A549 (cell line): ENCODE measurements around the gene TMEM106C. TPM values are rescaled to one million over a fixed set of nuclear protein-coding genes. Genes with fewer than 3 reads are reported as not detected.

ENCODE experiments used
- ATAC-seq, 2 experiments: fragments of 200-7000 bp in 1 of 2; fragments of >200 bp in 1 of 2; cut with Nextera tagmentation in 1 of 2; cut with Tn5 transposase in 1 of 2; 3 replicates each; pipeline versions ENCODE4 v1.8.0 to v1.9.1; 2018 to 2020; ENCODE audit warnings: mild to moderate bottlenecking in 1 of 2, moderate library complexity in 1 of 2
- CTCF ChIA-PET: fragments of 300-600 bp; sonication (Branson Sonifier 250); formaldehyde crosslinking; extraction: SDS; loops from one replicate; lab custom pipeline; 2021; ENCODE audit warnings: antibody characterized with exemption, inconsistent platforms; lab: Yijun Ruan, JAX
- POLR2A ChIA-PET: fragments of 350-600 bp; formaldehyde crosslinking; extraction: SDS; loops from one replicate; lab custom pipeline; 2021; ENCODE audit warnings: antibody characterized with exemption, inconsistent platforms; lab: Yijun Ruan, JAX
- DNase-seq, 2 experiments: peaks; one replicate each; pipeline versions ENCODE4 v3.0.0 to v3.0.0-alpha.2; 2011 to 2016; ENCODE audit warnings: low read depth in 1 of 2, low spot score in 1 of 2
- FAIRE-seq: peaks from 2 replicates; lab custom pipeline; 2011; peaks lifted over from hg19 to GRCh38; lab: Jason Lieb, UNC
- H3K27ac ChIP-seq, 2 experiments: fragments of >200 bp; sonication (Bioruptor Twin); formaldehyde crosslinking; 3 replicates each; pipeline ENCODE4 v1.5.1; 2016 to 2017
- H3K4me1 ChIP-seq: fragments of >200 bp; sonication (Bioruptor Twin); formaldehyde crosslinking; 3 replicates; pipeline ENCODE4 v1.6.1; 2016
- H3K4me2 ChIP-seq: fragments of >200 bp; sonication (Bioruptor Twin); formaldehyde crosslinking; 3 replicates; pipeline ENCODE4 v1.6.1; 2016
- H3K4me3 ChIP-seq: fragments of >200 bp; sonication (Bioruptor Twin); formaldehyde crosslinking; 3 replicates; pipeline ENCODE4 v1.5.1; 2016
- H3K9me3 ChIP-seq: fragments of >200 bp; sonication (Bioruptor Twin); formaldehyde crosslinking; 3 replicates; pipeline ENCODE4 v1.6.1; 2016
- BCL3 ChIP-seq: fragments of >200 bp; sonication (Bioruptor Twin); formaldehyde crosslinking; IDR thresholded peaks from 3 replicates; pipeline ENCODE4 v1.6.1; 2016
- CBX2 ChIP-seq: fragments of 200-600 bp; sonication (generic); IDR thresholded peaks from 2 replicates; pipeline ENCODE4 v1.6.1; 2016; ENCODE audit warnings: low read depth, mild to moderate bottlenecking, borderline replicate concordance
- CEBPB ChIP-seq, 2 experiments: fragments of >200 bp in 1 of 2; sonication (Bioruptor Twin) in 1 of 2; formaldehyde crosslinking in 1 of 2; IDR thresholded peaks; 2 replicates each; pipeline ENCODE4 v1.6.1; 2012 to 2016
- CHD4 ChIP-seq: fragments of 200-600 bp; sonication (generic); IDR thresholded peaks from 2 replicates; pipeline ENCODE4 v1.6.1; 2016; ENCODE audit warnings: antibody characterized with exemption, mild to moderate bottlenecking, borderline replicate concordance
- E2F6 ChIP-seq: IDR thresholded peaks from 2 replicates; pipeline ENCODE4 v1.6.1; 2012; ENCODE audit warnings: low read depth, borderline replicate concordance
- ELK1 ChIP-seq: fragments of 150-350 bp; IDR thresholded peaks from 2 replicates; pipeline ENCODE4 v1.6.1; 2014; ENCODE audit warnings: low read depth, mild to moderate bottlenecking, low read length
- GATA3 ChIP-seq: IDR thresholded peaks from 2 replicates; pipeline ENCODE4 v1.6.1; 2012; ENCODE audit warnings: borderline replicate concordance
- HDAC2 ChIP-seq: fragments of 200-600 bp; sonication (generic); IDR thresholded peaks from 2 replicates; pipeline ENCODE4 v1.6.1; 2016
- HES2 ChIP-seq: fragments of >200 bp; sonication (Bioruptor Twin); formaldehyde crosslinking; IDR thresholded peaks from 2 replicates; pipeline ENCODE4 v1.6.1; 2016
- HMGXB4 ChIP-seq: fragments of 250-450 bp; sonication (Bioruptor Pico); IDR thresholded peaks from 2 replicates; pipeline ENCODE4 v1.5.0; 2021; ENCODE audit warnings: mild to moderate bottlenecking, moderate library complexity, borderline replicate concordance
- HOXA7 ChIP-seq: fragments of 250-450 bp; sonication (Bioruptor Pico); IDR thresholded peaks from 2 replicates; pipeline ENCODE4 v1.5.0; 2020; ENCODE audit warnings: mild to moderate bottlenecking, moderate library complexity
- HOXB5 ChIP-seq: fragments of 250-450 bp; sonication (Bioruptor Pico); IDR thresholded peaks from 2 replicates; pipeline ENCODE4 v1.5.0; 2020; ENCODE audit warnings: mild to moderate bottlenecking, moderate library complexity
- JUN ChIP-seq, 2 experiments: fragments of >200 bp; sonication (Bioruptor Twin); formaldehyde crosslinking; IDR thresholded peaks; 2 replicates in 1 of 2; 3 replicates in 1 of 2; pipeline ENCODE4 v1.6.1; 2016 to 2017
- JUNB ChIP-seq: fragments of >200 bp; sonication (Bioruptor Twin); formaldehyde crosslinking; IDR thresholded peaks from 2 replicates; pipeline ENCODE4 v1.6.1; 2016
- KDM1A ChIP-seq: fragments of 200-600 bp; sonication (generic); IDR thresholded peaks from 2 replicates; pipeline ENCODE4 v1.6.1; 2016; ENCODE audit warnings: low read depth, mild to moderate bottlenecking
- KDM5A ChIP-seq: fragments of 200-600 bp; sonication (generic); IDR thresholded peaks from 2 replicates; pipeline ENCODE4 v1.6.1; 2016; ENCODE audit warnings: antibody characterized with exemption, mild to moderate bottlenecking
- MAFK ChIP-seq: fragments of 450-650 bp; IDR thresholded peaks from 2 replicates; pipeline ENCODE4 v1.6.1; 2014; ENCODE audit not compliant: partially characterized antibody
- PHF8 ChIP-seq: fragments of 200-600 bp; sonication (generic); IDR thresholded peaks from 2 replicates; pipeline ENCODE4 v1.6.1; 2016; ENCODE audit warnings: low read depth, mild to moderate bottlenecking, antibody characterized with exemption, moderate library complexity, borderline replicate concordance
- POLR2A ChIP-seq: IDR thresholded peaks from 2 replicates; pipeline ENCODE4 v1.6.1; 2012; ENCODE audit warnings: mild to moderate bottlenecking, low read length
- RAD21 ChIP-seq, 2 experiments: fragments of >200 bp in 1 of 2; sonication (Bioruptor Twin) in 1 of 2; formaldehyde crosslinking in 1 of 2; IDR thresholded peaks in 1 of 2; conservative IDR thresholded peaks in 1 of 2; 2 replicates in 1 of 2; 3 replicates in 1 of 2; pipeline ENCODE4 v1.6.1; 2012 to 2018; ENCODE audit warnings: inconsistent platforms in 1 of 2
- RFX5 ChIP-seq: fragments of 450-650 bp; IDR thresholded peaks from 2 replicates; pipeline ENCODE4 v1.7.1; 2014; ENCODE audit warnings: antibody characterized with exemption, mild to moderate bottlenecking, moderate library complexity
- RNF2 ChIP-seq: fragments of 200-600 bp; sonication (generic); IDR thresholded peaks from 2 replicates; pipeline ENCODE4 v1.6.1; 2016; ENCODE audit warnings: low read depth, mild to moderate bottlenecking, antibody characterized with exemption, moderate library complexity, borderline replicate concordance
- TFCP2L1 ChIP-seq: fragments of 250-450 bp; sonication (Bioruptor Pico); IDR thresholded peaks from 2 replicates; pipeline ENCODE4 v1.5.0; 2021; ENCODE audit warnings: mild to moderate bottlenecking
- ZFP36 ChIP-seq: fragments of 450-650 bp; IDR thresholded peaks from 2 replicates; pipeline ENCODE4 v1.6.1; 2014; ENCODE audit warnings: borderline replicate concordance; ENCODE audit not compliant: partially characterized antibody
- WGBS: methylation state at CpG from one replicate; pipeline ENCODE4 v1.1.6; 2017; ENCODE audit errors: missing lambda C conversion rate; 5-methylcytosine and 5-hydroxymethylcytosine counted together
- polyA plus RNA-seq, 4 experiments: library from polyadenylated mRNA; depleted of rRNA in 3 of 4; stranded (reverse); fragments of >200 nt; fragmentation: RNase III in 1 of 4; extraction: RNeasy Plus Mini Kit Qiagen cat#74134 plus additional on column Dnase treatment in 1 of 4; gene quantifications; 2 replicates in 3 of 4; 3 replicates in 1 of 4; pipeline ENCODE4 v1.2.3, GENCODE V29; 2011 to 2017

Gene TMEM106C
- polyA plus RNA-seq, 2 of the 4 experiments (the other 2 are of a cell fraction): 166 to 236 TPM

- Histone ChIP-seq H3K27ac (no peak within 1 kb of the TSS), H3K4me3 (peak within 1 kb of the TSS; percentile 46), H3K4me2 (peak within 1 kb of the TSS; percentile 94), H3K4me1 (peaks cover 28% of the 10 kb centered on the region), H3K9me3 (no peaks in the 10 kb centered on the region)
- no peak for TF ChIP-seq ZFP36
- ChIA-PET POLR2A (no interaction called here), CTCF (interaction anchor here (2.0 kb wide), 1 partner anchor 55 kb away, joined by 5 read pairs; no protein-coding TSS in a partner anchor)
- 14% methylated on average over 51 of the region's 83 CpGs for WGBS
- FAIRE-seq: no peak
- peak in 1 of 2 experiments; percentile 43; a peak in 3 of 6 replicates for ATAC-seq
- peak; percentile 35 to 39 for DNase-seq
Measured at GRCh38 chr12:48004053-48004941, 40.9 kb downstream of the TMEM106C start, which contains the start of gene COL2A1. COL2A1 (minus strand) TSS chr12:48004476; CDS start chr12:48004321, 155 bp downstream.

GRCh38 chr12:48005001-48005749 is 41.8 kb downstream of the TMEM106C start:
- H3K27ac ChIP-seq: no peak overlapping the region
- TF ChIP-seq ELK1 (no peak), JUN (IDR thresholded peaks at IDR 0.05) (no peak), CEBPB (IDR thresholded peaks at IDR 0.05) (no peak), CBX2 (no peak)
- no peak overlapping the region; the same call in 2 of the 3 replicates for H3K4me2 ChIP-seq
- CTCF ChIA-PET: interaction anchor here (1.3 to 2.0 kb wide), 2 partner anchors 14 to 56 kb away, joined by 4 to 5 read pairs; no protein-coding TSS in a partner anchor
- H3K4me3 ChIP-seq: no peak overlapping the region
- POLR2A ChIA-PET: no interaction called here
- FAIRE-seq (no peak), DNase-seq (no peak), ATAC-seq (no peak)
- 67% methylated on average over 30 of the region's 30 CpGs for WGBS
- H3K9me3 ChIP-seq: no peaks in the 10 kb centered on the region
- H3K4me1 ChIP-seq: peaks cover 28% of the 10 kb centered on the region

- ChIA-PET POLR2A (interaction anchor here (0.7 kb wide), 1 partner anchor 14 kb away, joined by 3 read pairs; no protein-coding TSS in a partner anchor), CTCF (interaction anchor here (1.3 to 2.0 kb wide), 3 partner anchors 15 to 613 kb away, joined by 3 to 5 read pairs (median 4); no protein-coding TSS in a partner anchor)
Measured at GRCh38 chr12:48005750-48006021, 42.3 kb downstream of the TMEM106C start.

More at GRCh38 chr12:48005750-48006021, 42.3 kb downstream of the TMEM106C start:
- no peak overlapping the region for H3K4me3 ChIP-seq
- FAIRE-seq (no peak), ATAC-seq (no peak), DNase-seq (no peak)
- no peak overlapping the region for H3K27ac ChIP-seq
- TF ChIP-seq HDAC2 (no peak), ELK1 (no peak), HMGXB4 (CRISPR knock-in tag) (no peak), POLR2A (no peak), E2F6 (no peak), TFCP2L1 (CRISPR knock-in tag) (no peak), JUNB (no peak), RFX5 (no peak), PHF8 (no peak), RNF2 (no peak), KDM1A (no peak), HOXB5 (CRISPR knock-in tag) (no peak), RAD21 (conservative IDR thresholded peaks at IDR 0.05 in 1 of 2, IDR thresholded peaks at IDR 0.05 in 1 of 2) (no peak), CHD4 (no peak), KDM5A (no peak), MAFK (no peak), HES2 (no peak), BCL3 (no peak), HOXA7 (CRISPR knock-in tag) (no peak), GATA3 (no peak)
- H3K4me1 ChIP-seq: peaks cover 28% of the 10 kb centered on the region
- no peak overlapping the region for H3K4me2 ChIP-seq
- no peaks in the 10 kb centered on the region for H3K9me3 ChIP-seq
